Upper lobe of left lung (tissue), 4 donors: ENCODE results near the gene INMT.

Source experiments
- POLR2A ChIP-seq, 4 donors: fragments of 450-650 bp; IDR thresholded peaks; one replicate each; pipeline ENCODE4 v1.5.1; 2016 to 2017; ENCODE audit warnings: antibody characterized with exemption in 4 of 4, mild to moderate bottlenecking in 2 of 4
- TF ChIP-seq, protein P1 (sequence below), 6 experiments: fragments of 450-650 bp in 4 of 6; fragments of 200-600 bp in 2 of 6; sonication (generic) in 2 of 6; IDR thresholded peaks; one replicate each; pipeline ENCODE4 v1.5.1; 2016 to 2019; ENCODE audit warnings: antibody characterized with exemption in 6 of 6

DNA sequence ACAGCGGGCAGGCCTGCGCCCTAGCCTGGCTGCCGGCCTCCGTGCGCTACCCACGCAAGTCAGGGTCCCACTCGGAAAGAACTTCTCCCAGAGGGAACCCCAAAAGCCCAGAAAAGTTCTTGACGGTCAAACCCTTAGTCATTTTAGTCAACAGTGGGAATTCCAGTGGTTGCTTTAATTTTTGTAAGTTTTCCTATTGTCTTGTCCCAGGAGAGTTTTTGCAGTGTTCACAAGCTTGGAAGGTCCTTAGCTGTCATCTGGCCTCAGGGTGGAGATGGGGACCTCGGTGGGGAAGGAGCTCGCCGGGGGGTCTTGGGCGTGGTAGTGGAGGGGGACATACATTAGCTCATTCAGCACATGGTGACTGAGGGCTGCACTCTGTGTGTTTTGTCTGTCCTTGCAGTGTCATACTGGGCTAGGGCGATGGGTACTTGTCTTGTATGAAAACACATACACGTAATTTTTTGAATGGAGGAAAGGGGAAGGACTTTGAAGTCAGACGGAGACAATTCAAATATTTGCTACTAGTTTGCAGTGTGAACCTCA is 20.0 kb downstream of the INMT start:
- TF ChIP-seq, protein P1, sequence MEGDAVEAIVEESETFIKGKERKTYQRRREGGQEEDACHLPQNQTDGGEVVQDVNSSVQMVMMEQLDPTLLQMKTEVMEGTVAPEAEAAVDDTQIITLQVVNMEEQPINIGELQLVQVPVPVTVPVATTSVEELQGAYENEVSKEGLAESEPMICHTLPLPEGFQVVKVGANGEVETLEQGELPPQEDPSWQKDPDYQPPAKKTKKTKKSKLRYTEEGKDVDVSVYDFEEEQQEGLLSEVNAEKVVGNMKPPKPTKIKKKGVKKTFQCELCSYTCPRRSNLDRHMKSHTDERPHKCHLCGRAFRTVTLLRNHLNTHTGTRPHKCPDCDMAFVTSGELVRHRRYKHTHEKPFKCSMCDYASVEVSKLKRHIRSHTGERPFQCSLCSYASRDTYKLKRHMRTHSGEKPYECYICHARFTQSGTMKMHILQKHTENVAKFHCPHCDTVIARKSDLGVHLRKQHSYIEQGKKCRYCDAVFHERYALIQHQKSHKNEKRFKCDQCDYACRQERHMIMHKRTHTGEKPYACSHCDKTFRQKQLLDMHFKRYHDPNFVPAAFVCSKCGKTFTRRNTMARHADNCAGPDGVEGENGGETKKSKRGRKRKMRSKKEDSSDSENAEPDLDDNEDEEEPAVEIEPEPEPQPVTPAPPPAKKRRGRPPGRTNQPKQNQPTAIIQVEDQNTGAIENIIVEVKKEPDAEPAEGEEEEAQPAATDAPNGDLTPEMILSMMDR (IDR thresholded peaks at IDR 0.05) = no peak
- no peak for TF ChIP-seq POLR2A (IDR thresholded peaks at IDR 0.05)
